IPS-18a (cell line): ENCODE measurements around the gene MLIP.
"Not testable (repeated sequence)": the region's sequence is repeated elsewhere in the genome, so short reads cannot be mapped to it uniquely, and the experiment has no call there.

Experiments used
- H3K27ac ChIP-seq: one replicate; pipeline ENCODE4 v1.5.1; 2013; ENCODE audit warnings: low read length
- H3K27me3 ChIP-seq: one replicate; pipeline ENCODE4 v1.6.1; 2013; ENCODE audit warnings: mild to moderate bottlenecking, low read length; ENCODE audit not compliant: control insufficient read depth, insufficient read depth
- H3K36me3 ChIP-seq: one replicate; pipeline ENCODE4 v1.6.1; 2013; ENCODE audit warnings: low read depth, low read length; ENCODE audit not compliant: control insufficient read depth
- H3K4me1 ChIP-seq: one replicate; pipeline ENCODE4 v1.6.1; 2013; ENCODE audit warnings: low read depth, low read length; ENCODE audit not compliant: control insufficient read depth
- H3K4me3 ChIP-seq: one replicate; pipeline ENCODE4 v1.5.1; 2013; ENCODE audit warnings: low read length
- H3K9ac ChIP-seq: one replicate; pipeline ENCODE4 v1.6.1; 2013; ENCODE audit warnings: mild to moderate bottlenecking, low read length, moderate library complexity
- H3K9me3 ChIP-seq: one replicate; pipeline ENCODE4 v1.6.1; 2013; ENCODE audit warnings: low read depth, low read length; ENCODE audit not compliant: control insufficient read depth

Gene MLIP

DNA sequence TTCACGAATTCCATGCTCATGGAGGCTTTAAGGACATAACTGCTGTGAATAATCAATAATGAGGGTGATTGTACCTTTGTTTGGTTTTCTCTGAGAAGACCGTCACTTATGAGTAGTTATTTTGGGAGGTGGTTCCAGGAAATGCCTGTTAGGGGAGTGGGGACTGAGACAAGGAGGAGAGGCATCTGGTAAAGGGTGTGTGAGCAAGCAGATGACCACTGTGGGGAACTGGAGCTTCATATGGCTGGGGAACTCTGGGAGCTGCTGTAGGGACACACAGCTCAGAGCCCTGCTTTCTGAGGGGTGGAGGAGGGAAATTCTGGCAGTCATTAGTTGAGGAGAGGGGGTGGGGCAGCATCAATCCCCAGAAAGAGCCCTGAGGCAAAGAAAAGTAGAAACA lies 125.7 kb downstream of the MLIP start:
- Histone ChIP-seq H3K36me3 (no peaks in the 10 kb centered on the region), H3K27ac (no peak overlapping the region), H3K27me3 (no peaks in the 10 kb centered on the region), H3K4me1 (no peaks in the 10 kb centered on the region), H3K9ac (no peak overlapping the region), H3K9me3 (no peaks in the 10 kb centered on the region), H3K4me3 (no peak overlapping the region)

DNA sequence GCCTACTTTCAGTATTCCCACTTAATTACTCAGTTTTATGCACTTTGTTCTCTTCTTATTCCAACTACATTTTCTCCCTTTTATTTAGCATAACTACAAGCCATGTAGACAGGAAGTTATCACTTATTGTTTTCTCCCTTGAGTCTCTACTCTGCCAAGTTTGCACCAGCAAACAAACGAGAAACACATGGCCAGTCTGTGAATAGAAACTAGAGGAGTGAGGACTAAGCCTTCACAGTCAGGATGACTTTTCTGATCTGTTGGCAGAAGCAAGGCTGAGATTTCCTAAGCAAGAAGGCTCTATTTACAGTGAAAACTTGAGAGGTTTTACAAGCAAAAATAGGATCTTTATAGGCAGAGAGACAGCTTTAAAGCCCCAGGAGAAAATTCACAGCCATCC lies 127.2 kb downstream of the MLIP start:
- Histone ChIP-seq H3K36me3 (no peaks in the 10 kb centered on the region), H3K4me3 (no peak overlapping the region), H3K9me3 (no peaks in the 10 kb centered on the region), H3K9ac (no peak overlapping the region), H3K27ac (no peak overlapping the region), H3K27me3 (no peaks in the 10 kb centered on the region), H3K4me1 (no peaks in the 10 kb centered on the region)

GRCh38 chr6:54243699-54244098 lies 132.5 kb downstream of the MLIP start:
- Histone ChIP-seq H3K27ac (no peak overlapping the region), H3K9ac (no peak overlapping the region), H3K9me3 (no peaks in the 10 kb centered on the region), H3K4me3 (no peak overlapping the region), H3K27me3 (no peaks in the 10 kb centered on the region), H3K36me3 (no peaks in the 10 kb centered on the region), H3K4me1 (no peaks in the 10 kb centered on the region)

- H3K9ac ChIP-seq: no peak overlapping the region
- H3K27ac ChIP-seq: no peak overlapping the region
- no peaks in the 10 kb centered on the region for H3K27me3 ChIP-seq
- no peaks in the 10 kb centered on the region for H3K36me3 ChIP-seq
- H3K4me1 ChIP-seq: no peaks in the 10 kb centered on the region
- H3K4me3 ChIP-seq: no peak overlapping the region
- H3K9me3 ChIP-seq: no peaks in the 10 kb centered on the region
Observed at GRCh38 chr6:54244430-54244829, 133.2 kb downstream of the MLIP start.

DNA sequence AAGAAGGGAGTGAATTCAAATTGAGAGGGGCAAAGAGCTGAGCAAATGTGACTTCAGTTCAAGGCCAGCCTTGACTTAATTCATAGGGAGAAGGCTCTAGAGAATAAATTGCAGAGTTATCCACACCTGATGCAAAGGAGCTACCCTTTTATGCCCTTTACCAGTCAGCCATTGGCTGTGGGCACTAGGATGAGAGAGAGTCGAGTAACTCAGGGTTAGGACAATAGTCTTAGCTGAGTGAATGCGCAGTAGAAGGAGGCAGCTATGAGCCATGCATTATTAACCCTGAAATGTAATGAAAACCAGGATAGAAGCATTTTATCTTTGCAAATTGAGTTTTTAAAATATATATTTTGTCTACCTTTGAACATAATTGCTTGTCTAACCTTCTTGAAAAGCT lies 134.0 kb downstream of the MLIP start:
- H3K4me3 ChIP-seq: no peak overlapping the region
- no peaks in the 10 kb centered on the region for H3K36me3 ChIP-seq
- H3K9ac ChIP-seq: no peak overlapping the region
- no peak overlapping the region for H3K27ac ChIP-seq
- no peaks in the 10 kb centered on the region for H3K27me3 ChIP-seq
- H3K9me3 ChIP-seq: no peaks in the 10 kb centered on the region
- no peaks in the 10 kb centered on the region for H3K4me1 ChIP-seq

GRCh38 chr6:54248319-54248718 lies 137.1 kb downstream of the MLIP start:
- no peak overlapping the region for H3K4me3 ChIP-seq
- no peaks in the 10 kb centered on the region for H3K27me3 ChIP-seq
- H3K36me3 ChIP-seq: no peaks in the 10 kb centered on the region
- no peak overlapping the region for H3K27ac ChIP-seq
- no peak overlapping the region for H3K9ac ChIP-seq
- no peaks in the 10 kb centered on the region for H3K4me1 ChIP-seq
- H3K9me3 ChIP-seq: no peaks in the 10 kb centered on the region

DNA sequence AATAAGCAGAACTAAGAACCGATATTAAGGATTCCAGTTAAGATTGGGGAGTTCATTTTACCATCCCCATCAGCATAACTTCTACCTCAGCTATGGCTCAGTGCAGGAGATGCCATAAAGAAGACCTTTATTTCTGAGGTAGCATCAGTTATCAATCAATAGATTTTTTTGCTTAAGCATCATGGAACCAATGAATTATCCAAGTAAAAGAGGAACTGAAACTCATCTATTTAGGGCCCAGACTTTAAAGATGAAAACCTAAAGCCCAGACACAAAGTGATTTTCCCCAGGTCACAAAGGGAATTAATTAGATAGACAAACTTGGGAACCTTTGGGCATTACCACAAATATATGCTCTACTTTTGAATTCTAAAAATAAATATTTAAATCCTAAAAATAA lies 137.8 kb downstream of the MLIP start:
- Histone ChIP-seq H3K36me3 (no peaks in the 10 kb centered on the region), H3K27ac (no peak overlapping the region), H3K9ac (no peak overlapping the region), H3K9me3 (no peaks in the 10 kb centered on the region), H3K27me3 (no peaks in the 10 kb centered on the region), H3K4me3 (no peak overlapping the region), H3K4me1 (no peaks in the 10 kb centered on the region)

- H3K4me1 ChIP-seq, H3K4me3 ChIP-seq, H3K27me3 ChIP-seq, H3K27ac ChIP-seq, H3K9me3 ChIP-seq, H3K9ac ChIP-seq, H3K36me3 ChIP-seq: not testable (repeated sequence)
Observed at GRCh38 chr6:54249812-54250211, 138.6 kb downstream of the MLIP start.

DNA sequence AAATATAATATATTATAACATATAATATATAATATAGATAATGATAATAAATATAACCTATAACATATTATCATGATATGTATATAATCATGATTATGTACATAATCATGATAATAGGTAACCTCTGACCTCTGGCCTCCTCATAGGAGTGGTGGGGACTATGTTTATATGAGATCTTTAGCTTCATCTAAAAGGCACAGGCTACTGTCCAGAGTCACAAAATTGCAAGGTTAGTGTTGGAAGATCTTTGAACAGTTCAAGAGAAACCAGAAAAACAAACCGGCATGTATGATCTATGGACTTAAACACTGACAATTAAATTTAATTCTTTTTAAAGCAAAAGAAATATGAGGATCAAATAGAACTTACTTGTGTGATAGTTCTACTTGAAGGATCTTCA lies 141.3 kb downstream of the MLIP start:
- H3K9me3 ChIP-seq: no peaks in the 10 kb centered on the region
- no peaks in the 10 kb centered on the region for H3K4me1 ChIP-seq
- no peak overlapping the region for H3K9ac ChIP-seq
- H3K27ac ChIP-seq: no peak overlapping the region
- H3K36me3 ChIP-seq: no peaks in the 10 kb centered on the region
- no peaks in the 10 kb centered on the region for H3K27me3 ChIP-seq
- no peak overlapping the region for H3K4me3 ChIP-seq

DNA sequence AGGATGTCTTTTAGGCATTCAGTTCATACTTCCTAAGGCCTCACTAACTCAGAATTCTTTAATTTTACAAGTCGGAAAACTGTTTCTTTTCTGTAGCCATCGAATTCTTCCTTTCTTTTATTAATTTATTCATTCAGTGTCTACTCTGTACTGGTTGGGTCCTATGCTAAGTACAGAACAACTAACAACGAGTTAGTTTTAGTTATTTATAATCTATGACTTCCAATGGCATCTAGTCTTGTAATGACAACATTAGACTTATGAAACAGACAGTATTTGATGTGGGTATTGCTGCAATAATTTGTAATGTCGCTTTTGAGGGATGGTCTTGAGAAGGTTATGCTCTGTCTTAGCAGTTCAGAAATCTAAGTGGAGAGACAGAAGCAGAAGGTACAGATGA lies 141.7 kb downstream of the MLIP start:
- no peaks in the 10 kb centered on the region for H3K36me3 ChIP-seq
- no peak overlapping the region for H3K4me3 ChIP-seq
- no peak overlapping the region for H3K9ac ChIP-seq
- H3K9me3 ChIP-seq: no peaks in the 10 kb centered on the region
- H3K27ac ChIP-seq: no peak overlapping the region
- H3K4me1 ChIP-seq: no peaks in the 10 kb centered on the region
- H3K27me3 ChIP-seq: no peaks in the 10 kb centered on the region

DNA sequence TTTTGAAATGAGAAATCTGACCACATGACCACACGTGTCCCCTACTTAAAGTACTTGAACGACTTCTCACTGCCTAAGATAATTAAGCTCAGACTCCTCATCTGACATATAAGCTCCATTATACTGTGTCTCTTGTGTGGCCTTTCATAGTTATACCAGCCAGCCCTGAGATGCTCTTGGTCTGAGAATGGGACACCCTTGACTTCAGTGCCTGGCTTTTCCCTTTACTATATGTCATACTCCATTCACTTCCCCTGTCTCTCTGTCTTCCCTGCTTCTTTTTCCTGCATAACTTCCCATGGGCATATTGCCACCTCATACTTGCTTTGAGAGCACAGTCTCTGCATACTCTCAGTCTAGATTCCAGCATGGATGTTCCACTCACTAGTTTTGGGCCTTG lies 143.6 kb downstream of the MLIP start:
- Histone ChIP-seq H3K9ac (no peak overlapping the region), H3K9me3 (no peaks in the 10 kb centered on the region), H3K27ac (no peak overlapping the region), H3K27me3 (no peaks in the 10 kb centered on the region), H3K4me1 (no peaks in the 10 kb centered on the region), H3K4me3 (no peak overlapping the region), H3K36me3 (no peaks in the 10 kb centered on the region)

DNA sequence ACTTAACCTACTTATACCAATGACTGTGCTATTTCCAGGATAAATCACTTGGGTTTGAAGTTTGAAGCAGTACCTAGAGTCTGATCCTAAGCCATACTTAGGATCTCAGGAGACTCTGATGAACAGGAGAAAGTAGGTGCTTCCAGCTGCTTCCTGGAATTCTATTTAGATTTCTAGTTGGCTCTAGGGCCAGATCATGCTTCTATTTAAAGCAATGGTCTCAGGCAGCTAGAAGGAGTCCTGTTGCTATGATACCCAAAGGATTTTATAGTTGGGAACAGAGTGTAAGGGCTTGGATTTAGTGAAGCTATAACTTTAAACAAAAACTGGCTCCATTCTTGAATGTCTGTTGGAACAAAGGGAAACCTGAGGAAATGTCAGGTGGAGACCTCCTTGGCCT lies 144.6 kb downstream of the MLIP start:
- Histone ChIP-seq H3K27me3 (no peaks in the 10 kb centered on the region), H3K36me3 (no peaks in the 10 kb centered on the region), H3K9me3 (no peaks in the 10 kb centered on the region)

GRCh38 chr6:54260025-54260424 lies 148.8 kb downstream of the MLIP start:
- no peaks in the 10 kb centered on the region for H3K27me3 ChIP-seq
- no peaks in the 10 kb centered on the region for H3K36me3 ChIP-seq
- H3K9ac ChIP-seq: no peak overlapping the region
- no peak overlapping the region for H3K27ac ChIP-seq
- no peaks in the 10 kb centered on the region for H3K9me3 ChIP-seq
- peaks cover 19% of the 10 kb centered on the region for H3K4me1 ChIP-seq
- no peak overlapping the region for H3K4me3 ChIP-seq

More for the DNA sequence above, 144.6 kb downstream of the MLIP start:
- Histone ChIP-seq H3K27ac (no peak overlapping the region), H3K4me3 (no peak overlapping the region), H3K9ac (no peak overlapping the region), H3K4me1 (no peaks in the 10 kb centered on the region)
